ENCODE measurements around the gene G6PC1. TPM values are rescaled to one million over a fixed set of nuclear protein-coding genes. Genes with fewer than 3 reads are reported as not detected.
A peak's percentile ranks its signal among the peaks of the same experiment; 100 is the strongest.

The G6PC1 gene
- total and polyA plus RNA-seq, 2 of the 13 experiments (the other 11 are each of a cell fraction or from before 2014, with no cell fraction given): 1.7 to 37.9 TPM

- TF ChIP-seq RBAK (CRISPR knock-in tag; IDR thresholded peaks at IDR 0.05): peak; percentile 32; the same call in 1 of the 2 replicates
- TF ChIP-seq FOXK1 (CRISPR knock-in tag; IDR thresholded peaks at IDR 0.05; ENCODE audit: borderline replicate concordance, low read depth): no peak
- peak; percentile 39; the same call in 1 of the 2 replicates for TF ChIP-seq ZNF761 (CRISPR knock-in tag; conservative IDR thresholded peaks at IDR 0.05)
- 0 out of 2 replicates have a peak, but pooled peaks have one; percentile 40 for TF ChIP-seq ZNF431 (CRISPR knock-in tag; IDR thresholded peaks at IDR 0.05; ENCODE audit: borderline replicate concordance, low read depth)
- TF ChIP-seq CBX5 (CRISPR knock-in tag; IDR thresholded peaks at IDR 0.05; ENCODE audit: borderline replicate concordance): no peak
- TF ChIP-seq TGIF2 (CRISPR knock-in tag; IDR thresholded peaks at IDR 0.05): no peak
- no peak for TF ChIP-seq ZNF224 (CRISPR knock-in tag; IDR thresholded peaks at IDR 0.05)
- TF ChIP-seq JUN (CRISPR knock-in tag; IDR thresholded peaks at IDR 0.05): peak; percentile 51; the same call in 1 of the 2 replicates
- TF ChIP-seq NR2F2 (IDR thresholded peaks at IDR 0.05; ENCODE audit: borderline replicate concordance, low read depth): peak; percentile 16; the same call in 1 of the 2 replicates
- TF ChIP-seq E2F5 (CRISPR knock-in tag; conservative IDR thresholded peaks at IDR 0.05): no peak
- TF ChIP-seq ZNF230 (CRISPR knock-in tag; IDR thresholded peaks at IDR 0.05): no peak; the same call in 1 of the 2 replicates
- no peak for TF ChIP-seq SIN3B (IDR thresholded peaks at IDR 0.05; ENCODE audit: low read length)
- no peak; the same call in 1 of the 2 replicates for TF ChIP-seq POGK (CRISPR knock-in tag; conservative IDR thresholded peaks at IDR 0.05)
- TF ChIP-seq ZNF7 (CRISPR knock-in tag; IDR thresholded peaks at IDR 0.05): no peak
- peak; percentile 47; the same call in 1 of the 2 replicates for TF ChIP-seq ZNF574 (CRISPR knock-in tag; IDR thresholded peaks at IDR 0.05)
- TF ChIP-seq ETS1 (CRISPR knock-in tag; IDR thresholded peaks at IDR 0.05): no peak
- 0 out of 2 replicates have a peak, but pooled peaks have one; percentile 49 for TF ChIP-seq KDM4B (CRISPR knock-in tag; IDR thresholded peaks at IDR 0.05)
- TF ChIP-seq REST (IDR thresholded peaks at IDR 0.05; ENCODE audit: borderline replicate concordance in 1 of 2, low read depth in 1 of 2, low read length in 2 of 2): peak in 1 of 2 experiments; percentile 19; a peak in 1 of 4 replicates
These were observed 46.4 kb upstream of the G6PC1 start (continued) for GRCh38 chr17:42853968-42854790.

Data from HepG2 (cell line).